NCI-H526 (cell line): Measurements from ENCODE around the gene SLC26A2.

Experiments used
- DNase-seq, 2 experiments: peaks; one replicate each; lab custom pipeline; 2025; lab: John Stamatoyannopoulos, UW

SLC26A2 gene

DNA sequence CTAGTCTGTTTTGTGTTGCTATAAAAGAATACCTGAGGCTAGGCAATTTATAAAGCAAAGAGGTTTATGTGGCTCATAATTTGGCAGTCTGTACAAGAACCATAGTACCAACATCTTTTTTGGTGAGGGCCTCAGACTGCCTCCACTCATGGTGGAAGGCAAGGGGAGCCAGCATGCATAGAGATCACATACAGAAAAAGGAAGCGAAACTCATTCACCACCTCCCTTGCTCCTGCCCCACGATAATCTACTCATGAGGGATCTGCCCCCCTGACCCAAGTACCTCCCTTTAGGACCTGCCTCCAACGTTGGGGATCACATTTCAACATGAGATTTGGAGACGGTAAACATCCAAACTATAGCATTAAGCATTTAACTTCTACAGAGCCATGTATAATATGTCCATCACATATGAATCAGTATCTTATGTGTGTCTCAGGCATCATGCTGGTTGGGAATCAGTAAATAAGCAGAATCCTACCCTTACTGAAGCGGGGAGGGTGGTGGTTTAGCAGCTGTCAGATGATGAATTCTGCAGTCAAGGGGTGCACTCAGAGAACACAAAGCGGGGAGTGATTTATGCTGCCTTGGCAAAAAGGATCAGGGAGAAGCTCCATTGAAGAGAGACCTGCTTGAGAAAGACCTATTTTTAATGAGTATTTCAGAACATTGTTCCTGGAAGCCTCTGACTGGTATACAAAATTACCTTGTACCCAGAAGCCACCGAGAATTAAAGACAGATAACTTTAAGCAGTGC, 74.8 kb downstream of the SLC26A2 start:
- DNase-seq = no peak

- DNase-seq = no peak
Observed at GRCh38 chr5:150036513-150036912, 76.0 kb downstream of the SLC26A2 start.
